Raji (cell line): ENCODE measurements around the gene MTMR3.

Experiments
- POLR2A ChIP-seq: IDR thresholded peaks from 2 replicates; pipeline ENCODE4 v1.6.1; 2011; ENCODE audit warnings: low read depth, low read length, control low read depth; ENCODE audit not compliant: insufficient read depth

Gene MTMR3

DNA sequence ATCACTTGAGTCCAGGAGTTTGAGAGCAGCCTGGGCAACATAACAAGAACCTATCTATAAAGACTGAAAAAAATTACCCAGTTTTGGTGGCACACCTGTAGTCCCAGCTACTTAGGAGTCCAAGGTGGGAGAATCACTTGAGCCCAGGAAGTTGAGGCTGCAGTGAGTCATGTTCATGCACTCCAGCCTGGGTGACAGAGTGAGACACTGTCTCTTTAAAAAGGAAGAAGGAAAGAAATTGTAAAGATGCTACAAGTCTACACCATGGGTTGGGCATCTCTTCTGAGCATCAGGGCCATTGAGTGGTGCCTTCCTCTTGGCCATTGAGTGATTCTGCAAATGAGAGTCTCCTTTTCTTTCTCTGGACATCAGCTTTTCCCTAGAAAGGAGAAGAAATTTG lies 15.7 kb upstream of the MTMR3 start:
- TF ChIP-seq POLR2A, result no peak

DNA sequence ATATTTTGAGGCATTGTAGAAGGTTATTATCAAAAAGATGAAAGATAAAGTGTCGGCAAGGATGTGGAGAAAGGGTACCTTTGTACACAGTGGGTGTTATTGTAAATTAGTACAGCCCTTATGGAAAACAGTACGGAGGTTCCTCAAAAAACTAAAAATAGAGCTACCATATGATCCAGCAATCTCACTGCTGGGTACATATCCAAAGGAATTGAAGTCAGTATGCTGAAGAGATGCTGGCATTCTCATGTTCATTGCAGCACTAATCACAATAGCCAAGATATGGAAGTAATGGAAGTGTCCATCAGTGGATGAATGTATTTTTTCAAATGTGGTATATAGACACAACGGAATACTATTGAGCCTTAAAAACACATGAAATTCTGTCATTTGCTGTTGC lies 15.1 kb upstream of the MTMR3 start:
- TF ChIP-seq POLR2A, result no peak

DNA sequence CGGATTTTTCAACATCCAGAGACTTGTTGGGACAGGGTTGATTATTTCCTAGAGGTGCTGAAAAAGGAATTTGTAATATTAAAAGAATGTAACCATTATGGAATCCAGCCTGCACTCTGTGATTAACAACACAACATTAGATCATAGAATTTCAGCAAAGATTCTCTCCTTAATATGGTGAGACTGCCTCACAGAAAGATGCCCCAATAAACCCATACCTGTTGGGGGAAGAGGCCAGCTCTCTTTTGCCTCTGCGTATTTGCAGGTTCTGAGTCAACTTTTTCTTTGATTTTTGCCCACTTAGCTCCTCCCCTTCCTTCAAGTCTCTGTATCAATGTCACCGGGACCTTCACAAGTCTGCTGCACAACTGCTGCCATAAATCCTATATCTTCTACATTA lies 12.4 kb upstream of the MTMR3 start:
- TF ChIP-seq POLR2A, result no peak

DNA sequence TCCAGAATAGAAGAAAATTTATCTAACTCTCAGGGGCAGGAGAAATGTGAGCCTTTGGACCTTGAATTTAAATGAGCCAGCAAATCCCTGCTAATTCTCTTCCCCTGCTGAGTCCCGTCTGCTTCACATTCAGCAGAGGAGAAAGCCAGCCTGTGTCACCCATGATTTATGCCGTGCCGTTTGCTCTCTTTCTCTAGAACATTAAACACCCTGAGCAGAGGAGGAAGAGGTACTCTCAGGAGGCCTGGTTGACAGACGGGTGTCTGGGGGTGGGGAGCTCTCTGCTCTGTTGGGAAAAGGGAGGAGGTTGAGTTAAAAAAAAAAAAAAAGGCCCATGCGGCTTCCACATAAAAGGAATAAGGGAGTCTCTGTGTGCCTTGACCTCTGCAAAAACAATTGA lies 11.3 kb upstream of the MTMR3 start:
- TF ChIP-seq POLR2A, result no peak

DNA sequence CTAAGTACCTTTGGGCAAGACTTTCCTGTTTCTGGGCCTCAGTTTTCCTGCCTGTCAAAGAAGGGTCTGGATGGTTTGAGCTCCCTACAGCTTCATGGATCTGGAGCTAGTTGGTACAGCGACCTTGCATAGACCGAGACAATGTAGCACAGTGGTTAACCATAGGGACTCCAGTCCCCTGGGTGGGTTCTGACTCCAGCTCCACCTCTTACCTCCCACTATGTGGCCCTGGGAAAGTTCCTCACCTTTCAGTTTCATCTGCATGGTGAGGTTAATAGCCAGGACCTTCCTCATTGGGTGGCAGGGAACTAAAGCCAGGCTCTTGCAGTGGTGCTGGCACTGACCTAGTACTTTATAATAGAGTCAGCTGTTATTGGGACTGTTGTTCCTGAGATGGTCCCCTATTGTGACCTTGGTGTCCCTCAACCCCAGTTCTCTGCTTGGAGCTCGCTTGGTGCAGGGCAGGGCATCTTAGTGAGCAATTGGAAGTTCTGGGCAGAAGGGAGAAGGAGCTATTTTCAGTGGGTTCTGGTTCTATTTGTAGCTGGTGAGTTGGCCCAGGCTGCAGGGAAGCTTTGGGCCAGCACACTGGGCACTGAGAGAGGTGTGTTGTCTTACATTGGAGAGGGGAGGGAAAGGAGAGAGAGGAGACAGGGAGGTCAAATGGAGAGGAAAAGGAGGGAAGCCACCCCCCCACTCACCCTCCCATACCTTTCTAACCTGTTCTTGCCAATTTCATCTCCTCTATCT lies 10.7 kb upstream of the MTMR3 start:
- TF ChIP-seq POLR2A, result no peak

DNA sequence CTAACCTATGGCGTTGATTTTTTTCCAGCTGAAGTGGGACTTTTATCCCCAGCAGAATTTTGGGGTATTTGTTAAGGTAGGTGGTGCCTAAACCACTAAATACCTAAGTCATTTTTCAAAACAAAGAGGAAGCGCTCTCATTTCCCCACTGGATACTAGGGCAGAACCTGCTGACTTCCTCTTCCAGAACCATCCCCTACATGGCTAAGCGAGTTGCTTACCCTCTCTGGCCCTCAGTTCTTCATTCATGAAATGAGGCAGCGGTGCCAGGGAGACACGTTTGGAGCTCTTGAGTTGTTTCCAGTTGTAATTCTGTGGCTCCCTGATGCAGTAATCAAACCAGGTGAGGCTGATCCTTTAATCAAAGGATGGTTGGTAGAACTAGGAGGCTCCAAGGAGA lies 10.0 kb upstream of the MTMR3 start:
- no peak for TF ChIP-seq POLR2A

DNA sequence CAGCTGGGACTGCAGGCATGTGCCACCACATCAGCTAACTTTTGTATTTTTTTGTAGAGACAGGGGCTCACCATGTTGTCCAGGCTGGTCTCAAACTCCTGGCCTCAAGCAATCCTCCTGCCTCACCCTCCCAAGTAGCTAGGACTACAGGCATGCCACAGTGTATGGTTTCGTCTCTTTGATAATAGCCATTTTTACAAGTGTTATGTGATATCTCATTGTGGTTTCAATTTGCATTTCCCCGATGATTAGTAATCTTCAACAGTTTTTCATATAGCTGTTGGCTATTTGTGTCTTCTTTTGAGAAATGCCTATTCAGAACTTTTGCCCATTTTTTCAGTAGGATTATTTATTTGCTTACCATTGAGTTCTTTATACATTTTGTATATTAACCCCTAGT lies 9.0 kb upstream of the MTMR3 start:
- TF ChIP-seq POLR2A, result no peak

DNA sequence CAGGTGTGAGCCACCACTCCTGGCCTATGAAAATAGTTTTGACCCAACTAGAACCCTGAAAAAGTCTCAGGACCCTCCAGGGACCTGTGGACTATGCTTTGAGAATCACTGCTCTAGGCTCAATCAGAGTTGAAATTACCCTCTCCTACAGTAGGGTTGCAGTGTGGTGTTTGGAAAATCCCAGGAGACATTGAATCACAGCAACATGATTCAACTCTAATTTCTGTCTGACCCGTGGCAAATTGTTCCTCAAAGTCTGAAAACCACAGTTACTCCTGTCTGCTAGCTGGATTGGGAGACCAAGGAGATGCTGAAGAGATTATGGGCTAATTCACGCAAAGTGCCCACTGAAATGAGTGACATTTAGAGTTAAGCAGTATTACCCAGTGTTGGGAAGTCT lies 5.4 kb upstream of the MTMR3 start:
- no peak for TF ChIP-seq POLR2A

DNA sequence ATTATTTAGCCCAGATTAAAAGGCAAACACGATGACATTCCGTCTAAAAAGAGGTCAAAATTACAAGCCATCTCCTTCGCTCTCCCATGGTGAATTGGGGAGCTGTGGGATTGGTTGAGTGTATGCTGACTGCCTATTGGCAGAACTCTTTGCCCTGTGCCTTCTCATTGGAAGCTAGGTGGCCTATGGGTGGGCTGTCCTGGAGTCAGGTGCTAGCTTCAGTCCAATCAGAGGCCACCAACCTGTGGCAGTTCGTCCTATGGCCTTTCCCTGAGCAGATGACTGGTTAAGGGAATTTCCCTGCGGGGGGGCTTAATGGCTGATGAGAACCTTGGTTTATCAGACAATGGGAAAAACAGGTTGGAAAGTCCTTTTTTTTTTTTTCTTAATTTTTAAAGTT lies 3.2 kb upstream of the MTMR3 start:
- TF ChIP-seq POLR2A, result no peak

DNA sequence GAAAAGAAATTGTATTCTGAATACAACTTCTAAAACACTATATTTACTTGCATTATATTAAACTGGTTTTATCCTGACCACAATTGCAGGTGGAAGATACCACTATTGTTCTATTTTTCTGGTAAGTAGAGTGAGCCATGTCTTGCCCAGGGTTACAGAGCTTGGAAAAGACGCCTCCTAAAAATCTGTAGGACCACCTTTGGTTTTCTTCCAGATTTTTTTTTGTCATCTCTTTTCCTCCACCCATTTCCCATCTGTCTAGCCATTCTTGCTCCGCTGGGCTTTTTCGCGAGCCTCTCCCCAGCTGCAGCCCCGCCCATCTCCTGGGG lies 294 bp upstream of the MTMR3 start:
- TF ChIP-seq POLR2A, result no peak

DNA sequence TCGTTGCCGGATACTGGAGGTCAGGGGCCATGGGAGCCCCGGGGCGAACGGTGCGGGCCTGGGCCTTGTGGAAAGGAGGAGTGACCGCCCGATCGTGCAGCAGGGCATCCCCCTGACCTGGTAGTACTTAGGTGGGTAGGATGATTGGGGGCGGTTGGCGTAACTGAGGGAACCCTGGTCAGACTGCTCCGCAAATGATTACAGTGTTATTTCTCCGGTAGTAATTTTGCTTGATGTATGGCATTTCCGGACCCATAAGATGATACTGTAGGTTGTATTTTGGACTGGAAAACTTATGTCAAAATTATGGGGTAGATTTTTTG lies 762 bp downstream of the MTMR3 start:
- TF ChIP-seq POLR2A, result no peak

DNA sequence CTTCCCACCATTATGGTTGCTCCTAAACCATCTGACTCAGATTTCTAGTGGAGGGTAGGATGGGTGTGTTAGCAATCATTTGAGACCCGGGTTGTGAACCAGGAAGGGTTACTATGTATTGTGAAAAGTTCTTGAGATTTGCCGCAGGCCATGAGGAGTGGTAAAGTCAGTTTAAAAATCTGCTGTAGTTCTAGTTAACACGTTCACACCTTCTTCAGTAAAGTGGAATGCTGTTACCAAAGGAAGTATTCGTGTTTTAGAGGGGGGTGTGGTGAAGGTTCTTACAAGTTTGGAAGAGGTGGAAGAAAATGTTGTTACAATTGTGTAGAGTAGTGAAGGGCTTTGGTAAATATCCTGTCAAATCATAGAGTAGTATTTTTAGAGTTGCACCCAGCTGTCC lies 2.6 kb downstream of the MTMR3 start:
- no peak for TF ChIP-seq POLR2A

DNA sequence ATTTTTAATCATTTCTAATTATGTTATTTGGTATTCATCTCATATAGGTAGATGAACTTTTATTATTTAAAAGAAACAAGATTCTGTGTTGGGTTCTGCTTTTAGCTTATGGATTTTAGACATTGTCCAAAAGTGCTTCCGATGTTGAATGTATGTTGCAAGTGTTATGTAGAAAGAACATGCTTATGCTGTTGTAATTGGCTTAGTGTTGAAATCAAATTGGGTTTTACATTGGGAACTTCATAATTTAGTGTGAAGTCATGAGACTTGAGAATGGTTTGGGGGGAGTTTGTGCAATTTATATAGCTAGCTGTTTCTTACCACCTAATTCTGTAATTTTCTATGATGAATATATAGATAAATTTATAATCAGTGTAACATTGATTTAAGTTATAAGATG lies 3.6 kb downstream of the MTMR3 start:
- no peak for TF ChIP-seq POLR2A

DNA sequence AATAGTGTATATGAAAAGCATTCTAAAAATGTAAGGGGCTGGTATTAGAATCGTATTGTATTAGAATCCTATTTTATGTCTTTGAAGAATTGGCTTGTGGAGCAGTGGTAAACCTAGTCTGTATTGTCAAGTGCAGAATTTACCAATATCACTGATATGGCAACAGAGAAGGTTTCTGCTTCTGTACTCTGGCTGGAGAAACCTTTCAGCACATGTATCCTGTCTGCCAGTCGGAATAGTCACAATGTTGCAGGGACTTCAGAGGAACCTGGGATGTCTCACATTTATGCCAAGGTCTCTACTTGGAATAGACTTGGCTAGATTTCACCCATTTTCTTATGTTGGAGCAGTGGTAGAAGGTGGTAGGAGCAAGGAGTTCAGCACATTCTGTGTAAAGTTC lies 4.4 kb downstream of the MTMR3 start:
- no peak for TF ChIP-seq POLR2A

DNA sequence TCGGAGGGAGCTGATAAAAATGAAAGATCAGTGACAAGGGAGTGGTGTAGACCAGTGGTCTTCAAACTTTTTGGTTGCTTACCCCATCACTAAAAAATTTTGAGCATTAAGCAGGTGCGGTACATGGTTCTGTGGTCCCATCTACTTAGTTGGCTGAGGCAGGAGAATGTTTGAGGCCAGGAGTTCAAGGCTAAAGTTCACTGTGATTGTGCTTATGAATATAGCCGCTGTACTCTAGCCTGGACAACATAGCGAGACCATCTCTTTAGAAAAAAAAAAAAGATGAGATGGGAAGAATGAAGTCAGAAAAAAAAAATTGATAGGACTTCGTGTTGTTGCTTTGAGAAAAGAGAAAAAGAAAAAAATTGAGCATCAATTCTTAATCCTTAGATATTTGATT lies 7.8 kb downstream of the MTMR3 start:
- TF ChIP-seq POLR2A, result no peak

DNA sequence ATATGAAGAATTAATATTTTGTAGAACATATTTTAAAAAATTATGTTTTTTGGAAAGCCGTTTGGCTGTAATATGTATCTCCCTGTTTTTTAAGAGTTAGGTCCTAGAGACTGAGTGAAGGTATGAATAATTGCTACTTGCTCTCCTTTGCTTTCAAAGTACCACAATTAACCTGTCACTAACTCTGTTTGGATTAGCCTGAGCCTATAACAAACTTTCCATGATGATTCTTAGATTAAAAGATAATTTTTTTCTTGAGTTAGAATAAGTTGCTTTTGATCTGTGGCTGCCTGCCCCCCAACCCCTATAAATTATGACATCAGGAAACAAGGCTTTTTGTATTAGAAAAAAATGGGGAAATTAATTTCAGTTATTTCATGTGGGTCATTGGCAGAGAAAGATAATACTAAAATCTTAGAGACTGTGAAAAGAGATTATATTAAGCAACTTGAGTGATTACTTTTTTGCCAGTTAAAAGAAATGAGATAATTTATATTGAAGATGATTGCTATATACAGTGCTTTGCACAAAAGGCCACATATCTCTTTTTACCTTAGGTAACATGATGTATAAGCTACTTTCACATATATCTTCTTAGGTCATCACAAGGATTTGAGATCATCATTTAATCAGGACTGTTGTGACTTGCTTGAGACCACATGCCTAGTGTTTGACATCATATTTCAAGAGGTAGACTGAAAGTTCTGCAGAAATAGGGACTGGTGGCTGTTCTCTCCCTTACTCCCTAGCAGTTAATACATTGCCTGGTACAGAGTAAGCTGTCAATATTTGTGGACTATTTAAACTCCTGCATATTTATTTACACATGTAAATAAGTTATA lies 9.6 kb downstream of the MTMR3 start:
- no peak for TF ChIP-seq POLR2A

DNA sequence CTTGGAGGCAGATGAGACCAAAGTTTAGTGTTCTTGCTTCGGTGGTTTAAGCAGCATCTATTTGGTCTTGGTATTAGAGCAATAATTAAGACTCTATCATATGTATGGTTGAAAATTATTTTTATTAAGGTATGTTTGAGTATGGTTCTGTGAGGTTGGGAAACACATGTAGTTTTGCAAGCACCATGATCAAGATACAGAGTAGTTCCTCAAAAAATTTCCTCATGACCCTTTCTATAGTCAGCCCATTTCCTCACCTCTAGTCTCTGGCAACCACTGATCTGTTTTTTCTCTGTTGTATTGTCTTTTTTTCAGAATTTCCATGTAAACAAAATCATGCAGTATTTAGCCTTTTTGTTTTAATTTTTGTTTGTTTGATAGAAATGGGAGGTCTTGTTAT lies 18.4 kb downstream of the MTMR3 start:
- no peak for TF ChIP-seq POLR2A
